HTR-8/SVneo (cell line): ENCODE data around the gene TBC1D21.

Source experiments
- DNase-seq: peaks from one replicate; pipeline ENCODE4 v3.0.0; 2011; ENCODE audit warnings: low spot score, mixed read lengths; ENCODE audit not compliant: insufficient read length
- FAIRE-seq: peaks from 2 replicates; lab custom pipeline; 2011; peaks lifted over from hg19 to GRCh38; lab: Jason Lieb, UNC

Gene TBC1D21

DNA sequence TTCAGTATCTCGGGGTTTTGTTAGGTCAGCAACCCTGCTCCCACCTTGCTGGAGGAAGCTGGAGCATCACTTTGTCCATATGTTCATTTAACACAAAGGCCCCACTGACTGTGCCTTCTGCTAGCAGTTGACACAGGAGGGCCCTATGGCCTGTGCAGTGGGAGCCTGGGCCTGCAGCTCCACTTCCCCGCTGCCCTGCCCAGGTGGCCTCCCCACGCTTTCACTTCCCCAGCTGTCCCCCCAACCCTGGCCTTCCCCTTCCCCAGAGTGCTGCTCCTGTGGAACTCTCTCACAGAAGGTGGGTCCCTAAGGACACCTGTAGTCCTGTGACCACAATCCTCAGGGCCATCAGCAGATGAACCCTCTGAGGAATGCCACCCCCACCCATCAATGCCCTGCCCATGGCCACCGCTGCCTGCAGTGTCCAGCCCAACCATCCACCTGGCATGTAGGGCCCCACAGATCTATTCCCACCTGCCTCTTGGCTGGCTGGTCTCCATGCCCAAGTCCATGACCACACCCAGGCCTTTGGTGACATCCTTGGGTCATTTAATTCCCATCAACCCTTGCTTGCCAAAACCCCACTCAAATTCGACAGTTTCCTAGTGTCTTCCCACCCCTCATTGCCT lies 13.5 kb downstream of the TBC1D21 start:
- DNase-seq (no peak), FAIRE-seq (no peak)

DNA sequence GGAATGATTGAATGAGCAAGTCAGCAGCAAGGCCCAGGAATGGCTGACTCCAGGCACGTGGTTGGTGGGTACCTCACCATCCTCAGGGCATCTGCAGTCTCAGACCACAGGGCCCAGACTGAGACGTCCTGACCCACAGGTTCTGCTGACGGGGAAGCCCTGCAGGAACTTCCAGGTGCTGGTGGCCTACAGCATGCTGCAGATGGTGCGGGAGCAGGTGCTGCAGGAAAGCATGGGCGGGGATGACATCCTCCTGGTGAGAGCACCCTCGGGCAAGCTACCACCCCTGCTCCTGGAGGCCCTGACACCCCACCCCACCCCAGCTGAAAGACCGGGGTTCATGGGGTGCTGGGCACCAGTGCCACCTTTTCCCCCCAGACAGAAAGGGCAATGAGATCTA lies 14.1 kb downstream of the TBC1D21 start:
- FAIRE-seq = no peak
- no peak for DNase-seq

DNA sequence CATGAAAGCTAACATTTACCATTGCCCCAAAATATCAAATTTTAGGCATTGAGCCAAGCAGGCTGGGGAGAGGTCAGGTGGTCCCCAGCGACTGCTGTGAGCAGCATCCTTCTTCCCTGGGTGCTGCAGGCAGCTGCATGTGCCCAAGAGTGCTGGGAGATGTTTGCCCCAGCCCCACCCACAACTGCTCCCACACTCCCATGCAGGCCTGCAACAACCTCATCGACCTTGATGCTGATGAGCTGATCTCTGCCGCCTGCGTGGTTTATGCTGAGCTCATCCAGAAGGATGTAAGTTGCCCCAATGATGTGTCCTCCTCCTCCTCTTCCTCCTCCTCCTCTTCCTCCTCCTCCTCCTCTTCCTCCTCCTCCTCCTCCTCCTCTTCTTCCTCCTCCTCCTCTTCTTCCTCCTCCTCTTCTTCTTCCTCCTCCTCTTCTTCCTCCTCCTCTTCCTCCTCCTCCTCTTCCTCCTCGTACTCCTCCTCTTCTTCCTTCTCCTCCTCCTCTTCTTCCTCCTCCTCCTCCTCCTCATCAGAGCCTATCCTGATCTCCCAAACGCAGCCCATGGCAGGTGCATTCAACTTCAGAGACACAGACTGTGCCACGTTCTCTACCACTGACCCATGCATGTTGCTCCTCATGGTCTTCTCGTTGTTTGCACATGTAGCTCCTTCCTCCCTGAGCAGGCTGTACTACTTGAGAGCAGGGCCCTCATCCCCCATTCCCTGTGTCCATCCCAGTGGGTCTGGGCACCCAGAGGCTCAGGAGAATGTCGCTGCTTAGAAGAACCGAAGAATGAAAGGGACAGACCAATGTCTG lies 15.1 kb downstream of the TBC1D21 start:
- FAIRE-seq (no peak), DNase-seq (no peak)

DNA sequence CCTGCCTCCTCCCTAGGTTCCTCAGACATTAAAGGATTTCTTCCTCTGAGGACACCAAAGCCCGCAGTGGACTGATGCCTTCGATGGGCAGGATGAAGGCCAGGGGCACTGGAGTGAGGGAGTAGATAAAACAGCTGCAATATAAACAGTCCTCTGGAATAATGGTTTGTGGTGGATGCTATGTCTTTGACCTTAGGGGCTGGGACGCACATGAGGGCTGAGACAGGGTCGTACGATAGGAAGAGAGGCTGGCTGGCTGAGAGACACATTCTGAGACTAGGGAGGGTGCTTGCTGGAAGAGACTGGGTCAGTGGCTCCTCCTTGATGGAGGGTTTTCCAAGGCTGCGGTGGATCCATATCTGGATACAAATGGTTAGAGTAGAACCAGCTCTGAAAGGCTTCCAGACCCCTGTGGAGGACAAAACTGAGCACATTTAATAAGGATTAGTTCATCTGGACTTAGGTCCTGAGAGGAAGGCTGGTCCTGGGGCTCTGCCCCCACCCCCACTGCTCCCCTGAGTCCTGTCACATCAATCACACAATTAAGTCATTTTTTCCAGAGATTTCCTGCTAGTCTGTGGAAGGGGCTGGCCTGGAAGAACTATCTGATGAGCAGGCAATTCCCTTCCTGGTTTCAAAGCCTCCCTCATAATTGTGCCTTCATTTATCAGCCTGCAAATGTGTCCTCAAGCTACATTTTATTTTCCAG lies 15.8 kb downstream of the TBC1D21 start:
- FAIRE-seq (no peak), DNase-seq (no peak)

DNA sequence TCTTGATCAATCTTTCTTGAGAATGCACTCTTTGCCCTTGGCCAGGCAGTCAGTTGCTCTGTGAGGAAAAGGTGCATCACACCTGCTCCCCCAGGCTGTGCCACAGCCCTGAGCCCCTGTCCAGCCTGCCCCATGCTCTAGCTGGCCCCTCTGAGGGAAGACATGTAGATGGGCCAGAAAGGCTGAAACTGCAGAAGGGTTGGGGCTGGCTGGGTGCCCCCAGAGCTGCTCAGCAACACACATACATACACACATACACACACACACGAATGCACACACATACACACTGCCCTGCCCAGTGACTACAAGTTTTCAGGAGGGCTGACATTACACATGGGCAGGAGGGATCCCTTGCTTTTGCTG lies 16.4 kb downstream of the TBC1D21 start:
- FAIRE-seq = no peak
- DNase-seq = no peak

DNA sequence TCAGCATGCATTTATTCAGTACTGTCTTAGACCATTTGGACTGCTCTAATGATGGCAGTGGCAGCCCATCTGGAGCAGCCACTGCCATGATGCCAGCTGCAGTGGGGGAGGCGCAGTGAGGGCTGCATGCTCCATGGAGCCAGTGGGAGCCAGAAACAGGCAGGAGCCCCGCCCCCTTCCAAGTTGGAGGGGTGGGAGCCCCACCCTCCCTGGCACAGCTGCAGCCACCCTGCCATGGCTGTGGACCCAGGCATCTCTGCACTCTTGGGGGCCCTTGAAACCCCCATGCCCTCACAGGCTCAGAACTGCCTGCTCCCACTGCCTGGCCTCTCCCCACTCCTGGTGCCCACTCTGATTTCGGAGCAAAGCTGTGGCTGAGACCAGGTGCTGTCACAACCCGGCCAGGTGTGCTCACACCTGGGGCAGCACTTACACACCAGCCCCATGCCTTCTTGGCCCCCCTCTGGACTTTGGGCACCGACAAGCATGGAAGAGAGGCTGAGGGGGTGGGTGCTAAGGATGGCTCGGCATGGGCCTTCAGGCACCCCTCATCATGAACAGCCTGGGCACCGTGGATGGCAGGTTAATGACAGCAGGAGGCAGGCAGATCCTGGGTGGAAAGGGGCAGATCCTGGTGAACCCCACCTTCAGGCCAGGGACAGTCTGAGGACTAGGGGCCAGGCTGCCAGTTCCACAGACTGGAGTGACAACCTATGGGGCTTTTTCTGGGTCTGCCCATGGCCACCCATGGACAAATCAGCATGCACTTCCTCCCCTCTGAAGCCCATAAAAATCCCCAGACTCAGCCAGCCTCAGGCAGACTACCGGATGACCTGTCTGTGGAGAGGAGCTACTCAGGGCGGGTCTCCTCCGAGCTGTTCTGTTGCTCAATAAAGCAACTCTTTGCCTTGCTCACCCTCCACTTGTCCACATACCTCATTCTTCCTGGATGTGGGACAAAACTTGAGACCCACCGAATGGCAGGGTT lies 18.3 kb downstream of the TBC1D21 start:
- no peak for FAIRE-seq
- DNase-seq = no peak

DNA sequence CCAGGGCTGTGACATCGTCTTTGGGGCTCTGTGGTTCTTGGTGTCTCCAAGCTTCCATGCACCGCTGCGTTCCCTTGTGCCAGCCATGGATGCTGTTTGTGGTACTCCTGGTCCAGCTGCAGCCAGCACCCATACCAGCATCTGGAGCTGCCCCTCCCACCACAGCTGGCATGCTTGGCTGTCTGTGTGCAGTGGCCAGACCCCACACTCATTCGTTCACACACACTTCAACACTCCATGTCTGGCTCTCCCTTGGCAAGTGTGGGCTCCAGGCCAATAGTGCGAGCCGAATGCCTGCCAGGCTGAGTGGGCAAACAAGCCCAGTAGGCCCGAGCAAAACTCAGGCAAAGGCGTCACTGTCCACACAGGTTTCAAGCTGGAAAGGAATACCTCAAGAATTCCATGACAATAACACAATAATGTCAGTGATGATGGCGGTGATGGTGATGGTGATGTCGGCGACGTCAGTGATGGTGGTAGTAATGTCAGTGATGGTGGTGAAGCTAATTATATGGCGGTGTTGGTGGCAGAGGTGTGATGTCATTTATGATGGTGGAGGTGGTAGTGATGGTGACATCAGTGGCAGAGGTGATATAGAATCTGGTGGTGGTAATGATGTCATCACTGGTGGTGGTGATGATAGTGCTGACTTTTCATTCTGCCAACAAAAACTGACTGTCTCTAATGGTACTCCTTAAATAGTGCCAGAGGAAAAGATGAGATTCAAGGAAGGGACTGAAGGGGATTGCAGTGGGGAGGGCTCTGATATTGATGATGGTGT lies 19.3 kb downstream of the TBC1D21 start:
- DNase-seq = no peak
- FAIRE-seq = peak; percentile 55

DNA sequence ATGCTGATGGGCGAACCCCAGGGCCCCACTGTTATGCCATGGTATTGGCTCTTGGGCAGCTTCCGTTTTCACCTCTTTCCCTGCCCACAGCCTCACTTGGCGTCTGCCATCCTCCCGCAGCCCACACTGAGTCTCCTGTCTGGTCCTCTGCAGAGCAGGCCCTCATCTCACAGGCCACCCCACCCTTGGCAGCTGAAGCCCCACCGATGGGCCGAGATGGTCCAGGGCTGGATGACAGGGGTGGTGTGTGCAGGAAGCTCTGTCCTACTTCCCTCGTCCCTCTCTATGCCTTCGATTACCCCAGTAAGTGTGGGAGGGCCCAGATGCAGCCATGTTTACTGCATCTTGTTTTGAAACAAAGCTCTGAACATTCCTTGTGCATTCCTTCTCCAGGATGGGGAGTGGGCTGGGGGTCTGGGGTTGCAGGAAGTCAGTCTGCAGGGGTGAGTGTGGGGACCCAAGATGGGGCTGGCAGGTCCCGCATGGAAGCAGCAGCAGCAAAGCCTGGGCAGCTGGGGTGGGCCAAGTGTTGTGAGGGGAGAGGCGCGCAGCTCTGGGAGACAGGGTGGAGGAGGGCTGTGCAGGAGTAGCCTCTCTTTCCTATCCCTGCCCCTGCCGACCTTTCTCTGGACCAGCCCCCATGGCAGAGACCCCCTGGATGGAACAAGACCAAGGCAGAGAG lies 20.9 kb downstream of the TBC1D21 start:
- FAIRE-seq (no peak), DNase-seq (no peak)

DNA sequence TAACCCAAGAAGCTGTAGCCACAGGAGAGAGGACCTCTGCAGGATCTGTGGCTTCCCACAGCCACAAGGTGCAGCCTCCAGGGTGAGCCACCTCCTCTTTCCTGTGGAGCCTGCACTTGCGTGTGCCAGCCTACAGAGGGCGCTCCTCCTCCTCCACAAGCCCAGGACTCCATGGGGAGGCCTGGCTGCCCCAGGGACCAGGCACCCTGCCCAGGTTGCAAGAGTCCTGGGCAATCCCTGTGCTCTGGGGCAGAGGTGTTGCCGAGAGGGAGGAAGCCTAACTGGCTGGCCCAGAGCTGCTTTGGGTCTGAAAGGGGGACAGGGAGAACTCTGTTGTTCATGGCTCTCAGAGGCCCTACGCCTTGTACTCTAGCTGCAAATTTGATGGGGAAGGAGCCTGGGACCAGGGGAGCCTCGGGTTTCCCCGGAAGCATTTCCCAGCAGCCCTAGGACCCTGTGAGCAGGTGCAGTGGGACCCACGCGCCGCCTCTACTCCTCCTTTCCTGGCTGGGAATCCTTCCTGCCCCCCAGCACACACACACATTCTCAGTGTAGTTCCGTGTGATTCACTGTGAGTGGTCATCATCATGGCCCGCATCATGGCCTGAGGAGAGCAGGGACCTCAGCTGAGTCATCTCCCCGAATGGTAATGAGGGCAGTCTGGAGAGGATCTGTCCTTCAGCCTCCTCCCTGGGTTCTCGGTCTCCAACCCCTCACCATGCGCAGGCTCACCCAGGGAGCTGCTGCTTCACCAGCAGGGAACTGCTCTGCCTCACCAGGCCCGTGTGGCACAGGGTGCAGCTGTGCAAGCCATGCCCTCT lies 24.3 kb downstream of the TBC1D21 start:
- DNase-seq (peak; percentile 81), FAIRE-seq (peak; percentile 79)

DNA sequence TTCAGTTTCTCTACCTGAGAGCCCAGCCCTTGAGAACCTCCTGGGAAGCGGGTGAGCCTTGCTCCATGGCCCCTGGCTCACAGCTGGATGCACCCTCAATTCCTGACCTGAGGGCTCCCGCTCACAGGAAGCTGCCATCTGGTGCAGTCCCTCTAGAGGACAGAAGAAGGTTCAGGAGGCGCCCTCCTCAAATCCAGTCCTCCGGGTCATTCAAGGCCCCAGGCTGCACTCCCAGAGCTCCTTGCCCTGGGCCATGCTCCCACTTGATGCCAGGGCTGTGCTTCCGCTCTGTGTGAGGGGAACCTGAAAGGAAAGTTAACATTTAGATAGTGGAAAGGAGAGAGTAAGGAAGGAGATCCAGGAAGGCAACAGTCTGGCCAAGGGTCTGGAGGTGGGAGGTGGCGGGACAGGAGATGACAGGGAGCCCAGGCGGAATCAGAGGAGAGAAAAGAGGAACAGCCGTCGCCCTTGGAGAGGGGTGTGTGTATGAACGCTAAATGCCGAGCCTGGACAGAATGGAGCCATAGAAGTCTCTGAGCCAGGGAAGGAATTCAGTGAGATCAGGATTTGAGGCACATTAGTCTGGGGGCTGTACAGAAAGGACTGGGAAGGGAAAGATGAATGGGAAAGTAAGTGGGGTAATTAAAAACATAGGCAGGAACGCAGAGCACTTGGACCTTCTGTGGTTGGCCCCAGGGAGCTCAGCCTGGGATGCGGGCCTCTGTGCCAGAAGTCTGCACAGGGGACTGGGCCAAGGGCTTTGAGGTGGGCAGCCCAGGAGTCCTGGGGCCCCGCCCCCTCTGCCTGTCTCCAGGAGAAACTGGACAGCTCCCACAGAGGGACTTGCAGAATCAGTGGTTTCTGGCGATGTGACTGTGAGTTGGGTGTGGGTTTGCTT lies 26.1 kb downstream of the TBC1D21 start:
- no peak for FAIRE-seq
- no peak for DNase-seq

DNA sequence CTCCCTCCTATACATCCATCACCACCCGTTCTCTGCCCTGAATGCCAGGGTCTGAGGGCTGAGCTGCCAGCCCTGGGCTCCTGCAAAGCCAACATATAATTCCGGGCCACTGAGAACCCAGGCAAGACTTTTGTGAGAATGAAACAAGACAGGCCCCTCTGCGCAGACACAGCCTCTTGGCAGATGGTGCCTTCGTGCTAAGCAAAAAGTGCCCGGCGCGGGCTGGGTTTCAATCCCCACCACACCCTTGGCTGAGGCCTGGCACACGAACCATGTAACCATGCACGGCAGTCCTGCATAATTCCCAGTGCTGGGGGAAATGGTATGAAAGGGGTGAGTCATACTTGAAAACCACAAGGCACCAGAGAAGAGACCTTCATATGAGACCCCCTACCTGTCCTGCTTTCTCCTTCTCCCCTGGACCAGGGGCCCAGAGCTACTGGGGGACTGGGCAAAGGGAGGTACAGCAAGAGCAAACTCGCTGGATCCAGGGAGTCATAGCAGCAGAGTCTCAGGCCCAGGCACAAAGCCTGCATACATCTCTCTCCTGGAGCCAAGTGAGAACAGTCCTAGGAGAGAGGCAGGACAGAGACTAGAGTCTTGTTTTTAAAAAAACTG lies 26.8 kb downstream of the TBC1D21 start:
- FAIRE-seq (no peak), DNase-seq (no peak)

DNA sequence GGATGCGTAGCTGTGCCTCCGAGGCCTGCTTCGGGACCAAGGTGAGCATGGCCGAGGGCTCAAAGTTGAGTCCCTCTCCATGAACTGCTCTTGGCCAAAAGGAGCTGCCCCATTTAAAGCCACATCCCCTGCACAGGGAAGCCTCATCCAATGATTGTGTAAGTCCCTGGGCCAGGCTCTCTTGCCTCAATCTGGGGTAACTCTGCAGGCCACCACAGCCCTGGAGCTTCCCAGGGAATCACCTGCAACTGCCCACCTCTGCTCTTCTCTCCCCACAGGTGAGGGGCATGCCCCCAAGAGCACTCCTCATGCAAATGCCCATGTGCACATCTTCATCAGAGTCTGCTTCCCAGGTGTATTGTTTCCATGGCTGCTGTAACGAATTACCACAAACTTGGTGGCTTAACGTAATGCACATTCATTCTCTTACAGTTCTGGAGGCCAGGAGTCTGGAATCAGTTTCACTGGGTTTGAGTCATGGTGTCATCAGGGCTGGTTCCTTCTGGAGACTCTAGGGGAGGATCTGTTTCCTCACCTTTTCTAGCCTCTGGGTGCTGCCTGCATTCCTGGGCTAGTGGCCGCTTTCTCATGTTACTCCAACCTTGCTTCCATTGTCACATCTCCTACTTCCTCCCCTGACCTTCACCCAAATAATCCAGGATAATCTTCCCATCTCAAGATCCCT lies 27.9 kb downstream of the TBC1D21 start:
- FAIRE-seq (no peak), DNase-seq (no peak)

DNA sequence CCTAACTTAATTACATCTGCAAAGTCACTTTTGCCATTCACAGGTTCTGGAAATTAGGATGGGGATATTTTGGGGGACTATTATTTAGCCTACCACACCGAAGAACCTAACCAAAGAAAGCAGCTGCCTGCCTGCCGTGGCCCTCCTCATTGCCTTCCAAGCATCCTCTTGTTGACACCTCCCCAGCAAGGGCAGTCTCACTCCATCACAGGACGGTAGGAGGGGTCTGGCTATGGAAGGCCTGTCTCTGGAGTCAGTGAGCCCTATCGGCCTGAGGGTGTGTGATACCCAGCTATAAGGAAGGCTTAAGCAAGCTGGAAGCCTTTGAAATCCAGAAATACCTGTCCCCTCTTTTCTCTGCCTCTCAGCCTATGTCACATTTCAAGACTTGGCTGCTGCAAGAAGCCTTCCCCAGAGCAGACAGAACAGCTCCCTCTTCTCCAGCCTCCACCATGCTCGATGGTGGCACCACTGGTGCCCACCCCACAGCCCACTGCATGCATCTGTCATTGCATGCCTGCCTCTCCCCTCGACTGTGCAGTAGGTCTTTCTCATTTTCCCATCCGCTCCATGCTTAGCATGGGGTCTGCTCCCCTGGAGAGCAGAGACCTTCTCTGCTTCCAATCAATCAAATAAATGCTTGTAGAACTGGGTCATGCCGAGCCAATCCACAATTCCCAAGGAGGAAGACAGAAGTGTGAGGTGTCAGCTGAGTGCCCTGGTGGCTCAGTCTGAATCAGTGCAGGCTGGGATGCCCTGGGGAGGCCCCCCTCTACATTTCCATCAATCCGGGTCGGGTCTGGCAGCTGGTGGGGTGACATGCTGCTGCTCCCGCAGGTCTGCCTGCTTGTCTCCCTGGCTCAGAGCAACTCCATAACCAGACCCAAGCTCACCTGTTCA lies 29.0 kb downstream of the TBC1D21 start:
- DNase-seq (no peak), FAIRE-seq (no peak)

DNA sequence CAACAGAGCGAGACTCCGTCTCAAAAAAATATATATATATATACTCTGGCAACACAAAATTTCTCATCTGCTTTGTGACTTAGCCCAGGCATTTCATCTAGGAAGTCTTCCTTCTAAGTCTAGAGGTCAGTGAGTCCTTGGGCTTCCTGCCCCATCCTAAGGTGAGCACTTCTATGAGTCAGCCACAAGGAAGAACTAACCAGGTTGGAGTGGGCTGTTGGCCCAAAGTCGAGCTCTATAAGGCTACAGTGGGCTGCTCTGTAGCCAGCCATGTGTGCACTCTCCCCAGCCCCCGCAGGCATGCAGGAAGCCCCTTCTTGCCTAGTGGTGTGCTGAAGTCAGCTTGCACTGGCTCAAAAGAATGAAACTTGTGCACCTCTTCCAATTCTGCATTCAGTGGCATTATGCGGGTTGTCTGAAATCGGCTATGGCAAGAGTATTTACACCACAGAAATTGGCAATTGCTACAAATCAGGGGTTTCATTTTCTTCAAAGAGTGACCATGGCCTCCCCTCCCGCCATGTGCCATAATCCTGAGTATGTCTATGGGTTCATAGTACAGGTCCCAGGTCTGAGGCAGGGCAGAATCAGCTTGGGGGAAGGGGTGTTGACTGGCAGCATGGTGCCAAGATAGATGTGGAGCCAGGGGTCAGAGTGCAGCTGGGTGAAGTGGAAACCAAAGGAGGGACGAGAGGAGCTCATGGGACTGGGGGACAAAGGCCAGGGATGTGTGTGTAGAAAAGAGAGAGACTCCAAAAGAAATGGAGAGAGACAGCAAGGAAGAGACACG lies 30.9 kb downstream of the TBC1D21 start:
- FAIRE-seq = no peak

More for the DNA sequence above, 30.9 kb downstream of the TBC1D21 start:
- DNase-seq = no peak
